Neural progenitor cell (in vitro differentiated cells): Measurements from ENCODE around the gene AQP3.

Experiments
- CTCF ChIP-seq: fragments of 200-600 bp; sonication (generic); IDR thresholded peaks from 2 replicates; pipeline ENCODE4 v1.5.1; 2017; ENCODE audit warnings: antibody characterized with exemption, mild to moderate bottlenecking
- EZH2 ChIP-seq: fragments of 200-600 bp; sonication (generic); IDR thresholded peaks from 2 replicates; pipeline ENCODE4 v1.6.1; 2017; ENCODE audit warnings: antibody characterized with exemption, mild to moderate bottlenecking, moderate library complexity

GRCh38 chr9:33467526-33467925 lies 20.1 kb upstream of the AQP3 start:
- TF ChIP-seq CTCF (no peak), EZH2 (no peak)
